BE2C (cell line): Measurements from ENCODE around the gene UGT1A8.

ENCODE experiments used
- DNase-seq: peaks from one replicate; pipeline ENCODE4 v3.0.0-alpha.2; 2020
- H3K27me3 ChIP-seq: fragments of 250-450 bp; sonication (Bioruptor Pico); 2 replicates; pipeline ENCODE4 v1.5.1; 2020; ENCODE audit warnings: mild to moderate bottlenecking
- H3K36me3 ChIP-seq: fragments of 250-450 bp; sonication (Bioruptor Pico); 2 replicates; pipeline ENCODE4 v1.5.1; 2020; ENCODE audit warnings: mild to moderate bottlenecking
- H3K4me1 ChIP-seq: fragments of 250-450 bp; sonication (Bioruptor Pico); 2 replicates; pipeline ENCODE4 v1.5.1; 2020
- H3K4me3 ChIP-seq: 2 replicates; pipeline ENCODE4 v1.5.1; 2011; ENCODE audit warnings: low read depth, low read length
- H3K9me3 ChIP-seq: fragments of 250-450 bp; sonication (Bioruptor Pico); 2 replicates; pipeline ENCODE4 v1.5.1; 2020
- TF ChIP-seq, protein P1 (sequence below): IDR thresholded peaks from 2 replicates; pipeline ENCODE4 v1.5.1; 2012; ENCODE audit warnings: mild to moderate bottlenecking, low read depth, low read length

UGT1A8 gene

DNA sequence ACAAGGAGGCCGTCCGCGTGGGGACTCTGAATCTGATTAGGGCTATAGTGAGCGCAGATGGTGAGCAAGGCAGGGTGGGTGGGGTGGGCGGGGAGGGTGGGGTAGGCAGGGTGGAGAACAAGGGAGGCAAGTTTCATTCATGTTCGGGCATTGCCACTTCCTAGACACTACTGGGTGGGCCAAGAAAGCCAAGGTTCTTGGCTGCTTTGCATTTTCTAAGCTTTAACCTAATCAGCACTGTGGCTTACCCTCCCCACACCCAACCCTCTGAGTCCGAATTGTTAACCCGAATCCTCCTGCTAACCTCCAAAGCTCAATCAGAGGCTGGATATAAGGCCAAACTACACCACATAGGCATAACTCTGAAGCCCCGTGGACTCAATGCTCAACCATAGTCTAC is 178.8 kb downstream of the UGT1A8 start:
- TF ChIP-seq, protein P1, sequence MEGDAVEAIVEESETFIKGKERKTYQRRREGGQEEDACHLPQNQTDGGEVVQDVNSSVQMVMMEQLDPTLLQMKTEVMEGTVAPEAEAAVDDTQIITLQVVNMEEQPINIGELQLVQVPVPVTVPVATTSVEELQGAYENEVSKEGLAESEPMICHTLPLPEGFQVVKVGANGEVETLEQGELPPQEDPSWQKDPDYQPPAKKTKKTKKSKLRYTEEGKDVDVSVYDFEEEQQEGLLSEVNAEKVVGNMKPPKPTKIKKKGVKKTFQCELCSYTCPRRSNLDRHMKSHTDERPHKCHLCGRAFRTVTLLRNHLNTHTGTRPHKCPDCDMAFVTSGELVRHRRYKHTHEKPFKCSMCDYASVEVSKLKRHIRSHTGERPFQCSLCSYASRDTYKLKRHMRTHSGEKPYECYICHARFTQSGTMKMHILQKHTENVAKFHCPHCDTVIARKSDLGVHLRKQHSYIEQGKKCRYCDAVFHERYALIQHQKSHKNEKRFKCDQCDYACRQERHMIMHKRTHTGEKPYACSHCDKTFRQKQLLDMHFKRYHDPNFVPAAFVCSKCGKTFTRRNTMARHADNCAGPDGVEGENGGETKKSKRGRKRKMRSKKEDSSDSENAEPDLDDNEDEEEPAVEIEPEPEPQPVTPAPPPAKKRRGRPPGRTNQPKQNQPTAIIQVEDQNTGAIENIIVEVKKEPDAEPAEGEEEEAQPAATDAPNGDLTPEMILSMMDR: no peak
- H3K9me3 ChIP-seq: no peaks in the 10 kb centered on the region
- no peak for DNase-seq
- no peaks in the 10 kb centered on the region for H3K36me3 ChIP-seq
- no peaks in the 10 kb centered on the region for H3K27me3 ChIP-seq
- H3K4me3 ChIP-seq: no peak overlapping the region
- H3K4me1 ChIP-seq: no peaks in the 10 kb centered on the region

DNA sequence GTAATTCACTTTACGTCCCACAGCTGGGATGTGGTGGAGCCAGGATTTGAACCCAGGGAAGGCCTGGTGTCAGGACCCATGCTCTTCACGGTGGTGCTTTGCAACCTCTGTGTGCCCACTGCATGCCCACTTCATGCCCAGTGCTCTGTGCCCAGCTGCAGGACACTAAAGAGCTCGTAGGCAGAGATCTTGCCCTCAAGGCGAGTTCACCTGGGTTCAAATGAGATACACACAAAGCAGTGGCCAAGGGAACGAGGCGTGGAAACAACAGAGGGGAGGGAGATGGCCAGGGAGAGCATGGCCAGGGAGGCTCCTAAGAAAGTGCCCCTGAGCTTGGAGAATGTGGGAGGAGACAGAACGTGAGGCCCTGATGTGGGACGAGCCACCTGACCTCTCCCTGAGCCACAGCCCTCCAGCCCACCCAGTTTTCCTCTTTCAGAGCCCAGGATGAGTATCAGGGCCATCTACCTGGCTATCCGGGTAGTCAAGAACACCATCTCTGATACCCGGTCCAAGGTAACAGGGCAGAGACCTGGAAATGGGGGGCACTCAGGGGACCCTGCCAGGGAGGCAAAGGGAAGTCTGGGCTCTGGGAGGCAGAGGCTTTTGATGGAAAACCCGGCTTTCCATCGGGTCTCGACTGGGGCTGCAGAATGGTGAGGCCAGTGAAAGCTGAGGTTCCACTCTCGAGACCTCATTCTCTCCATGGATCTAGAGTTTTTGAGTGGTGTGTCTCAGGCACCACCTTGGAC is 181.1 kb downstream of the UGT1A8 start:
- Histone ChIP-seq H3K36me3 (no peaks in the 10 kb centered on the region), H3K27me3 (no peaks in the 10 kb centered on the region), H3K4me1 (no peaks in the 10 kb centered on the region), H3K9me3 (no peaks in the 10 kb centered on the region), H3K4me3 (no peak overlapping the region)
- DNase-seq: no peak
- TF ChIP-seq, protein P1: no peak

DNA sequence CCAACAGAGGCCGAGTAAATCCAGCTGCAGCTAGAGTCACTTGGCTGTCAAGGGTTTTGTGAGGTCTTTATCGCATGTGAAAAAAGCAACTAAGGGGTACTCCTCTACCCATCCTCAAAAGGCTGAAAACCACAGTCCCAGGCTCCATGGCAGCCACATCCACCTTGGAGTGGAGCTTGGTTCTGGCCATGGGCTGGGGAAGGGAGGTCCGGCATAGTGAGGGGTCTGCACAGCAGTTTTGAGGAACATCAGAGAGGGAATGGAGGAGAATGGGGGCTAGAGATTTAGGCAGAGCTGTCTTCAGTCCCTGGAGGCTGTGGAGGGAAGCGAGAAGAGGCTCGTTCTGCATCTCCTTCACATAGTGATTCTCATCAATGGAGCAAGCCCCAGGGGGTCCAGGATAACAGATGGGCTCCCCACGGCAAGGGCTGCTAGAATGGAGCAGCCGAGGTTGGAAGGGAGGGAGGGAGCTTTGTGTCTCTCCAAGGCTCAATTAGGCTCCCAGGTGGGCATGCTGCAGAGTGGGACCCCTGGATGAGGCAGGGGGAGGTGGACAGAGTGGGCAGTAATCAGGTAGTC is 181.7 kb downstream of the UGT1A8 start:
- Histone ChIP-seq H3K4me3 (no peak overlapping the region), H3K9me3 (no peaks in the 10 kb centered on the region), H3K4me1 (no peaks in the 10 kb centered on the region), H3K27me3 (no peaks in the 10 kb centered on the region), H3K36me3 (no peaks in the 10 kb centered on the region)
- no peak for DNase-seq
- TF ChIP-seq, protein P1: no peak

- DNase-seq: no peak
- no peak overlapping the region for H3K4me3 ChIP-seq
These were observed 182.3 kb downstream of the UGT1A8 start for GRCh38 chr2:233799716-233800115.

DNA sequence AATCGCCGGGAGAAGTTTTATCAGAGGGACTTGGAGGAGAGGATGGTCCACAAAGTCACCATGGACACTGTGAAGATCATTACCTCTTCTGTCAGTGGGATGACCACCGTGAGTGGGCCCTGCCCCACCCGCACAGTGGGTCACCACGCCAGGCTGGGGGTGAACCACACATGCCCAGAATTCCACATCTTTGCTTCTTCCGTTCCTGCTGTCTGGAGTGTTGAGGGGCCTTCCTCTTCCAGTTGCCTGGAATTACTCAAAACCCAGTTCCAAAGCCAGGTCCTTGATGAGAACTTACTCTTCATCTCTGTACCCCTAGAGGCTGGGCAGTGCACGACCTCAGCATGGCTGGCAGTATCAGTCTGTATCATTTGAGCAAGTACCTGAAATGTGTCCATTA is 182.8 kb downstream of the UGT1A8 start:
- Histone ChIP-seq H3K36me3 (no peaks in the 10 kb centered on the region), H3K9me3 (no peaks in the 10 kb centered on the region), H3K27me3 (no peaks in the 10 kb centered on the region), H3K4me1 (no peaks in the 10 kb centered on the region), H3K4me3 (no peak overlapping the region)
- TF ChIP-seq, protein P1: no peak
- DNase-seq: no peak

More at GRCh38 chr2:233799716-233800115, 182.3 kb downstream of the UGT1A8 start:
- H3K9me3 ChIP-seq: no peaks in the 10 kb centered on the region
- TF ChIP-seq, protein P1: no peak
- H3K27me3 ChIP-seq: no peaks in the 10 kb centered on the region
- no peaks in the 10 kb centered on the region for H3K36me3 ChIP-seq
- no peaks in the 10 kb centered on the region for H3K4me1 ChIP-seq
